SK-N-SH (cell line): Measurements from ENCODE around the gene ARHGAP15. TPM values are rescaled to one million over a fixed set of nuclear protein-coding genes. Genes with fewer than 3 reads are reported as not detected.

ENCODE experiments used
- CTCF ChIA-PET: fragments of 300-600, 350-600 bp; formaldehyde crosslinking; extraction: SDS; loops from one replicate; lab custom pipeline; 2021; lab: Yijun Ruan, JAX
- POLR2A ChIA-PET: fragments of 350-600 bp; sonication (Branson Sonifier 250); formaldehyde crosslinking; extraction: SDS; loops from one replicate; lab custom pipeline; 2020; ENCODE audit warnings: antibody characterized with exemption, inconsistent platforms; lab: Yijun Ruan, JAX
- DNase-seq: peaks from one replicate; pipeline ENCODE4 v3.0.0; 2012
- H2AFZ ChIP-seq: fragments of 200-600 bp; sonication (generic); 2 replicates; pipeline ENCODE4 v1.8.1; 2016; ENCODE audit warnings: antibody characterized with exemption, mild to moderate bottlenecking, low read depth
- H3F3A ChIP-seq: fragments of 200-600 bp; sonication (generic); replicated peaks from 2 replicates; pipeline ENCODE3; 2016; ENCODE audit warnings: antibody characterized with exemption, mild to moderate bottlenecking; ENCODE audit not compliant: insufficient read depth
- H3K27ac ChIP-seq, 2 experiments: fragments of 200-500 bp in 1 of 2; fragments of 200-600 bp in 1 of 2; sonication (Bioruptor generic) in 1 of 2; sonication (generic), shearing (Covaris generic) in 1 of 2; 2 replicates each; pipeline versions ENCODE4 v1.5.1 to v1.6.1; 2014 to 2016; ENCODE audit warnings: low read depth in 2 of 2, inconsistent platforms in 1 of 2, low read length in 1 of 2, mild to moderate bottlenecking in 1 of 2, mixed read lengths in 1 of 2
- H3K27me3 ChIP-seq: fragments of 200-600 bp; sonication (generic), shearing (Covaris generic); 2 replicates; pipeline ENCODE4 v1.6.1; 2016; ENCODE audit warnings: mixed run types; ENCODE audit not compliant: insufficient read depth
- H3K36me3 ChIP-seq, 2 experiments: fragments of 200-500 bp in 1 of 2; fragments of 200-600 bp in 1 of 2; sonication (Bioruptor generic) in 1 of 2; sonication (generic) in 1 of 2; replicated peaks in 1 of 2; 2 replicates each; pipeline versions ENCODE3 to v1.5.1; 2014 to 2016; ENCODE audit warnings: low read length in 1 of 2, mild to moderate bottlenecking in 1 of 2; ENCODE audit not compliant: insufficient read depth in 2 of 2, control insufficient read depth in 1 of 2
- H3K4me1 ChIP-seq, 2 experiments: fragments of 200-500 bp in 1 of 2; fragments of 200-600 bp in 1 of 2; sonication (Bioruptor generic) in 1 of 2; sonication (generic), shearing (Covaris generic) in 1 of 2; 2 replicates each; pipeline versions ENCODE4 v1.5.1 to v1.6.1; 2014 to 2016; ENCODE audit warnings: low read depth in 1 of 2, low read length in 1 of 2, mixed run types in 1 of 2; ENCODE audit not compliant: insufficient read depth in 2 of 2, control insufficient read depth in 1 of 2
- H3K4me2 ChIP-seq: fragments of 200-600 bp; sonication (generic), shearing (Covaris generic); 2 replicates; pipeline ENCODE4 v1.6.1; 2017; ENCODE audit warnings: mixed run types
- H3K4me3 ChIP-seq, 2 experiments: fragments of 200-500 bp in 1 of 2; fragments of 200-600 bp in 1 of 2; sonication (Bioruptor generic) in 1 of 2; sonication (generic), shearing (Covaris generic) in 1 of 2; 2 replicates each; pipeline versions ENCODE4 v1.5.1 to v1.8.1; 2014 to 2016; ENCODE audit warnings: low read depth in 2 of 2, inconsistent platforms in 1 of 2, low read length in 1 of 2, mild to moderate bottlenecking in 1 of 2, mixed read lengths in 1 of 2, moderate library complexity in 1 of 2
- H3K79me2 ChIP-seq: fragments of 200-600 bp; sonication (generic); 2 replicates; pipeline ENCODE4 v1.8.1; 2017; ENCODE audit warnings: mild to moderate bottlenecking; ENCODE audit not compliant: insufficient read depth
- H3K9ac ChIP-seq: fragments of 200-600 bp; sonication (generic); 2 replicates; pipeline ENCODE4 v1.6.1; 2017; ENCODE audit warnings: mixed run types
- H3K9me2 ChIP-seq: fragments of 200-600 bp; sonication (generic); 2 replicates; pipeline ENCODE4 v1.6.1; 2017; ENCODE audit warnings: mixed run types
- H3K9me3 ChIP-seq: fragments of 200-600 bp; sonication (generic); 2 replicates; pipeline ENCODE4 v1.6.1; 2017; ENCODE audit warnings: mixed run types, mild to moderate bottlenecking, moderate library complexity
- H4K20me1 ChIP-seq: fragments of 200-600 bp; sonication (generic); 2 replicates; pipeline ENCODE4 v1.6.1; 2017; ENCODE audit warnings: mild to moderate bottlenecking, mixed run types; ENCODE audit not compliant: insufficient read depth
- CHD2 ChIP-seq: fragments of 150-350 bp; IDR thresholded peaks from 2 replicates; pipeline ENCODE4 v1.6.1; 2018; ENCODE audit warnings: low read length; ENCODE audit not compliant: partially characterized antibody
- CTCF ChIP-seq: fragments of 200-600 bp; sonication (generic); IDR thresholded peaks from 2 replicates; pipeline ENCODE4 v1.6.1; 2017; ENCODE audit warnings: antibody characterized with exemption, mild to moderate bottlenecking, moderate library complexity
- EZH2phosphoT487 ChIP-seq: fragments of 200-600 bp; sonication (generic); IDR thresholded peaks from 2 replicates; pipeline ENCODE4 v1.6.1; 2017; ENCODE audit warnings: low read depth, mixed run types, mild to moderate bottlenecking, antibody characterized with exemption, moderate library complexity, borderline replicate concordance
- FOXJ3 ChIP-seq: sonication (generic); formaldehyde crosslinking; IDR thresholded peaks from 2 replicates; pipeline ENCODE4 v1.5.1; 2020; ENCODE audit warnings: mild to moderate bottlenecking, missing genetic modification reagents
- GATA2 ChIP-seq: sonication (generic); formaldehyde crosslinking; IDR thresholded peaks from 2 replicates; pipeline ENCODE4 v1.5.0; 2020; ENCODE audit warnings: mild to moderate bottlenecking, missing genetic modification reagents
- MAX ChIP-seq: IDR thresholded peaks from 2 replicates; pipeline ENCODE4 v1.4.0; 2012; ENCODE audit warnings: low read depth
- MEF2A ChIP-seq: IDR thresholded peaks from 2 replicates; pipeline ENCODE4 v1.4.0; 2012; ENCODE audit warnings: low read depth, borderline replicate concordance
- NFIC ChIP-seq: IDR thresholded peaks from 2 replicates; pipeline ENCODE4 v1.4.0; 2012; ENCODE audit warnings: borderline replicate concordance
- PBX3 ChIP-seq: IDR thresholded peaks from 2 replicates; pipeline ENCODE4; 2012
- RCOR1 ChIP-seq: fragments of 150-350 bp; IDR thresholded peaks from 2 replicates; pipeline ENCODE4 v1.6.1; 2017; ENCODE audit warnings: antibody characterized with exemption, low read length
- SIN3A ChIP-seq: IDR thresholded peaks from 2 replicates; pipeline ENCODE4 v1.6.1; 2012; ENCODE audit warnings: low read depth, mild to moderate bottlenecking, low read length, moderate library complexity, borderline replicate concordance
- TCF12 ChIP-seq: IDR thresholded peaks from 2 replicates; pipeline ENCODE4 v1.4.0; 2012
- ZBTB33 ChIP-seq: IDR thresholded peaks from 2 replicates; pipeline ENCODE4 v1.4.0; 2012; ENCODE audit warnings: low read depth, borderline replicate concordance
- WGBS: methylation state at CpG from one replicate; pipeline ENCODE4 v1.1.6; 2017; ENCODE audit warnings: low lambda C conversion rate; 5-methylcytosine and 5-hydroxymethylcytosine counted together
- polyA plus RNA-seq, 3 experiments: library from polyadenylated mRNA; depleted of rRNA; stranded (reverse); fragments of >200 nt; gene quantifications; 2 replicates each; pipeline ENCODE4 v1.2.3, GENCODE V29; 2012
- TF ChIP-seq, protein P1 (sequence below): IDR thresholded peaks from 2 replicates; pipeline ENCODE4 v1.4.0; 2012; ENCODE audit warnings: low read depth, borderline replicate concordance
- TF ChIP-seq, protein P2 (sequence below): fragments of 150-350 bp; IDR thresholded peaks from 2 replicates; pipeline ENCODE4 v1.6.1; 2016; ENCODE audit warnings: mild to moderate bottlenecking, low read depth, low read length
- TF ChIP-seq, protein P3 (sequence below): IDR thresholded peaks from 2 replicates; pipeline ENCODE4 v1.6.1; 2012; ENCODE audit warnings: mild to moderate bottlenecking, low read depth, low read length, moderate library complexity
- TF ChIP-seq, protein P4 (sequence below): fragments of 150-350 bp; IDR thresholded peaks from 2 replicates; pipeline ENCODE4 v1.6.1; 2017; ENCODE audit warnings: antibody characterized with exemption, low read length, low read depth, borderline replicate concordance

Gene ARHGAP15
- polyA plus RNA-seq, 1 of the 3 experiments (the other 2 are of a cell fraction): not detected

DNA sequence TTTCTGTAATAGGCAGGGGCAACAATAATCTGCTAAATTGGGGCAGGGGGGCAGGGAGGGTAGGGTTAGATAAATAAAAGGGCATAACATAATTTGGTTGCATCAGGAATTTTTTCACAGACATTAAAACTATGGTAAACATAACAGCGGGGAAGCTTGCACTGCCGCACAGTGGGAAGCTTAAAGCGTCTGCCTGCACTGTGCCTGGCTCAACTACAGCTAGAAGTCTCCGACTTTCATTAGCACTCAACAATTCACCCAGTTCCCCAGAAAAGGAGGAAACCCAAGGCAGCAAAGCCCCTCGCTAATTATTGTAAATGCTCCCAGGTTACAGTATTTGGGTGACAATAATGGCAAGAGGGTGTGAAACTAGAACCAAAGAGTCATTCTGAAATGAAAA lies 562.9 kb downstream of the ARHGAP15 start:
- Histone ChIP-seq H3K27me3 (no peaks in the 10 kb centered on the region), H3K79me2 (no peaks in the 10 kb centered on the region), H3K36me3 (no peaks in the 10 kb centered on the region), H3K4me3 (no peak overlapping the region), H3K4me2 (no peak overlapping the region), H3F3A (no peaks in the 10 kb centered on the region), H4K20me1 (no peaks in the 10 kb centered on the region), H3K9me3 (no peaks in the 10 kb centered on the region), H3K27ac (no peak overlapping the region), H3K9ac (no peak overlapping the region), H3K4me1 (peaks cover 0 to 8% of the 10 kb centered on the region in 2 experiments; a peak in 2 of 4 replicates), H3K9me2 (no peaks in the 10 kb centered on the region), H2AFZ (no peak overlapping the region)
- WGBS: 75% methylated on average over 5 of the region's 5 CpGs
- no peak for DNase-seq
- CTCF ChIA-PET: no interaction called here
- POLR2A ChIA-PET: no interaction called here
- TF ChIP-seq MAX: no peak
- TF ChIP-seq ZBTB33: no peak
- TF ChIP-seq TCF12: no peak
- TF ChIP-seq, protein P1, sequence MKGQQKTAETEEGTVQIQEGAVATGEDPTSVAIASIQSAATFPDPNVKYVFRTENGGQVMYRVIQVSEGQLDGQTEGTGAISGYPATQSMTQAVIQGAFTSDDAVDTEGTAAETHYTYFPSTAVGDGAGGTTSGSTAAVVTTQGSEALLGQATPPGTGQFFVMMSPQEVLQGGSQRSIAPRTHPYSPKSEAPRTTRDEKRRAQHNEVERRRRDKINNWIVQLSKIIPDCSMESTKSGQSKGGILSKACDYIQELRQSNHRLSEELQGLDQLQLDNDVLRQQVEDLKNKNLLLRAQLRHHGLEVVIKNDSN: no peak
- no peak for TF ChIP-seq CHD2
- TF ChIP-seq NFIC: no peak
- TF ChIP-seq, protein P2, sequence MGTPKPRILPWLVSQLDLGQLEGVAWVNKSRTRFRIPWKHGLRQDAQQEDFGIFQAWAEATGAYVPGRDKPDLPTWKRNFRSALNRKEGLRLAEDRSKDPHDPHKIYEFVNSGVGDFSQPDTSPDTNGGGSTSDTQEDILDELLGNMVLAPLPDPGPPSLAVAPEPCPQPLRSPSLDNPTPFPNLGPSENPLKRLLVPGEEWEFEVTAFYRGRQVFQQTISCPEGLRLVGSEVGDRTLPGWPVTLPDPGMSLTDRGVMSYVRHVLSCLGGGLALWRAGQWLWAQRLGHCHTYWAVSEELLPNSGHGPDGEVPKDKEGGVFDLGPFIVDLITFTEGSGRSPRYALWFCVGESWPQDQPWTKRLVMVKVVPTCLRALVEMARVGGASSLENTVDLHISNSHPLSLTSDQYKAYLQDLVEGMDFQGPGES: no peak
- no peak for TF ChIP-seq SIN3A
- no peak for TF ChIP-seq MEF2A
- TF ChIP-seq, protein P3, sequence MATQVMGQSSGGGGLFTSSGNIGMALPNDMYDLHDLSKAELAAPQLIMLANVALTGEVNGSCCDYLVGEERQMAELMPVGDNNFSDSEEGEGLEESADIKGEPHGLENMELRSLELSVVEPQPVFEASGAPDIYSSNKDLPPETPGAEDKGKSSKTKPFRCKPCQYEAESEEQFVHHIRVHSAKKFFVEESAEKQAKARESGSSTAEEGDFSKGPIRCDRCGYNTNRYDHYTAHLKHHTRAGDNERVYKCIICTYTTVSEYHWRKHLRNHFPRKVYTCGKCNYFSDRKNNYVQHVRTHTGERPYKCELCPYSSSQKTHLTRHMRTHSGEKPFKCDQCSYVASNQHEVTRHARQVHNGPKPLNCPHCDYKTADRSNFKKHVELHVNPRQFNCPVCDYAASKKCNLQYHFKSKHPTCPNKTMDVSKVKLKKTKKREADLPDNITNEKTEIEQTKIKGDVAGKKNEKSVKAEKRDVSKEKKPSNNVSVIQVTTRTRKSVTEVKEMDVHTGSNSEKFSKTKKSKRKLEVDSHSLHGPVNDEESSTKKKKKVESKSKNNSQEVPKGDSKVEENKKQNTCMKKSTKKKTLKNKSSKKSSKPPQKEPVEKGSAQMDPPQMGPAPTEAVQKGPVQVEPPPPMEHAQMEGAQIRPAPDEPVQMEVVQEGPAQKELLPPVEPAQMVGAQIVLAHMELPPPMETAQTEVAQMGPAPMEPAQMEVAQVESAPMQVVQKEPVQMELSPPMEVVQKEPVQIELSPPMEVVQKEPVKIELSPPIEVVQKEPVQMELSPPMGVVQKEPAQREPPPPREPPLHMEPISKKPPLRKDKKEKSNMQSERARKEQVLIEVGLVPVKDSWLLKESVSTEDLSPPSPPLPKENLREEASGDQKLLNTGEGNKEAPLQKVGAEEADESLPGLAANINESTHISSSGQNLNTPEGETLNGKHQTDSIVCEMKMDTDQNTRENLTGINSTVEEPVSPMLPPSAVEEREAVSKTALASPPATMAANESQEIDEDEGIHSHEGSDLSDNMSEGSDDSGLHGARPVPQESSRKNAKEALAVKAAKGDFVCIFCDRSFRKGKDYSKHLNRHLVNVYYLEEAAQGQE: no peak
- TF ChIP-seq RCOR1: no peak
- no peak for TF ChIP-seq FOXJ3 (CRISPR knock-in tag)
- no peak for TF ChIP-seq EZH2phosphoT487
- TF ChIP-seq, protein P4, sequence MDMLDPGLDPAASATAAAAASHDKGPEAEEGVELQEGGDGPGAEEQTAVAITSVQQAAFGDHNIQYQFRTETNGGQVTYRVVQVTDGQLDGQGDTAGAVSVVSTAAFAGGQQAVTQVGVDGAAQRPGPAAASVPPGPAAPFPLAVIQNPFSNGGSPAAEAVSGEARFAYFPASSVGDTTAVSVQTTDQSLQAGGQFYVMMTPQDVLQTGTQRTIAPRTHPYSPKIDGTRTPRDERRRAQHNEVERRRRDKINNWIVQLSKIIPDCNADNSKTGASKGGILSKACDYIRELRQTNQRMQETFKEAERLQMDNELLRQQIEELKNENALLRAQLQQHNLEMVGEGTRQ: no peak
- no peak for TF ChIP-seq GATA2 (CRISPR knock-in tag)
- TF ChIP-seq PBX3: no peak
- no peak for TF ChIP-seq CTCF
